H9 (cell line): ENCODE data around the gene SACM1L. TPM values are rescaled to one million over a fixed set of nuclear protein-coding genes. Genes with fewer than 3 reads are reported as not detected.

ENCODE experiments used
- DNase-seq: peaks from one replicate; pipeline ENCODE4 v3.0.0-alpha.2; 2017
- H2AFZ ChIP-seq: one replicate; pipeline ENCODE4 v1.6.1; 2013; ENCODE audit warnings: mild to moderate bottlenecking, low read length, control low read depth, moderate library complexity
- H2AK5ac ChIP-seq: 2 replicates; pipeline ENCODE4 v1.6.1; 2013; ENCODE audit warnings: low read length, control low read depth, mixed read lengths; ENCODE audit not compliant: insufficient read length
- H2BK120ac ChIP-seq: one replicate; pipeline ENCODE4 v1.6.1; 2013; ENCODE audit warnings: low read depth, mild to moderate bottlenecking, low read length, control low read depth, inconsistent platforms; ENCODE audit not compliant: poor library complexity, severe bottlenecking
- H2BK12ac ChIP-seq: 2 replicates; pipeline ENCODE4 v1.6.1; 2013; ENCODE audit warnings: low read length, control low read depth, mixed read lengths, low read depth; ENCODE audit not compliant: insufficient read length
- H2BK15ac ChIP-seq: 2 replicates; pipeline ENCODE4 v1.6.1; 2013; ENCODE audit warnings: low read depth, low read length, control low read depth
- H2BK20ac ChIP-seq: one replicate; pipeline ENCODE4 v1.6.1; 2013; ENCODE audit warnings: low read depth, mild to moderate bottlenecking, low read length, control low read depth, inconsistent platforms; ENCODE audit not compliant: poor library complexity, severe bottlenecking
- H2BK5ac ChIP-seq: 2 replicates; pipeline ENCODE4 v1.6.1; 2013; ENCODE audit warnings: low read length, control low read depth, mixed read lengths; ENCODE audit not compliant: insufficient read length
- H3K14ac ChIP-seq: 2 replicates; pipeline ENCODE4 v1.6.1; 2013; ENCODE audit warnings: low read length, control low read depth; ENCODE audit not compliant: insufficient read depth
- H3K18ac ChIP-seq: 2 replicates; pipeline ENCODE4 v1.6.1; 2013; ENCODE audit warnings: low read depth, mild to moderate bottlenecking, mixed read lengths, low read length, control low read depth; ENCODE audit not compliant: insufficient read length
- H3K23ac ChIP-seq: 2 replicates; pipeline ENCODE4 v1.6.1; 2013; ENCODE audit warnings: low read length, control low read depth, mixed read lengths, low read depth; ENCODE audit not compliant: insufficient read length
- H3K23me2 ChIP-seq: 2 replicates; pipeline ENCODE4 v1.6.1; 2013; ENCODE audit warnings: low read depth, mild to moderate bottlenecking, mixed read lengths, low read length, control low read depth; ENCODE audit not compliant: insufficient read length, poor library complexity, severe bottlenecking
- H3K27ac ChIP-seq: 2 replicates; pipeline ENCODE4 v1.5.1; 2013; ENCODE audit warnings: low read length, control low read depth, mixed read lengths, low read depth; ENCODE audit not compliant: insufficient read length
- H3K27me3 ChIP-seq: 2 replicates; pipeline ENCODE4 v1.6.1; 2013; ENCODE audit warnings: low read length, control low read depth, inconsistent platforms; ENCODE audit not compliant: insufficient read depth
- H3K4ac ChIP-seq: 2 replicates; pipeline ENCODE4 v1.6.1; 2013; ENCODE audit warnings: low read depth, mild to moderate bottlenecking, control low read depth, inconsistent platforms, low read length, moderate library complexity
- H3K4me1 ChIP-seq: 2 replicates; pipeline ENCODE4 v1.6.1; 2013; ENCODE audit warnings: low read length, control low read depth, inconsistent platforms; ENCODE audit not compliant: insufficient read depth
- H3K4me2 ChIP-seq: 2 replicates; pipeline ENCODE4 v1.6.1; 2013; ENCODE audit warnings: low read length, control low read depth, mixed read lengths; ENCODE audit not compliant: insufficient read length, insufficient read depth
- H3K56ac ChIP-seq: 2 replicates; pipeline ENCODE4 v1.6.1; 2013; ENCODE audit warnings: low read depth, mild to moderate bottlenecking, mixed read lengths, low read length, control low read depth; ENCODE audit not compliant: insufficient read length
- H3K79me1 ChIP-seq: 2 replicates; pipeline ENCODE4 v1.6.1; 2013; ENCODE audit warnings: low read depth, mild to moderate bottlenecking, moderate library complexity, low read length, control low read depth, inconsistent platforms; ENCODE audit not compliant: insufficient read depth, poor library complexity, severe bottlenecking
- H3K79me2 ChIP-seq: 2 replicates; pipeline ENCODE4 v1.6.1; 2013; ENCODE audit warnings: low read length, control low read depth, inconsistent platforms; ENCODE audit not compliant: insufficient read depth
- H3K9ac ChIP-seq: 2 replicates; pipeline ENCODE4 v1.6.1; 2013; ENCODE audit warnings: low read length, control low read depth, mixed read lengths; ENCODE audit not compliant: insufficient read length; ENCODE audit errors: extremely low read depth
- H3K9me3 ChIP-seq: one replicate; pipeline ENCODE4 v1.6.1; 2013; ENCODE audit warnings: low read depth, low read length, inconsistent platforms; ENCODE audit not compliant: control insufficient read depth
- H3T11ph ChIP-seq: one replicate; pipeline ENCODE4 v1.6.1; 2013; ENCODE audit warnings: mild to moderate bottlenecking, low read length, control low read depth, inconsistent platforms
- H4K20me1 ChIP-seq: one replicate; pipeline ENCODE4 v1.6.1; 2013; ENCODE audit not compliant: control insufficient read depth, insufficient read length, insufficient read depth
- H4K5ac ChIP-seq: 2 replicates; pipeline ENCODE4 v1.6.1; 2013; ENCODE audit warnings: low read depth, mild to moderate bottlenecking, mixed read lengths, low read length, control low read depth; ENCODE audit not compliant: insufficient read length
- H4K8ac ChIP-seq: replicated peaks from 2 replicates; pipeline ENCODE4 v1.6.1; 2013; ENCODE audit warnings: low read length, control low read depth, mixed read lengths, low read depth; ENCODE audit not compliant: insufficient read length
- H4K91ac ChIP-seq: 2 replicates; pipeline ENCODE4 v1.6.1; 2013; ENCODE audit warnings: low read depth, mild to moderate bottlenecking, moderate library complexity, mixed read lengths, low read length, control low read depth; ENCODE audit not compliant: insufficient read length
- H3K27ac Mint-ChIP-seq, 3 experiments: 2 replicates in 2 of 3; 3 replicates in 1 of 3; pipeline ENCODE4 v1.8.0; 2020 to 2021; ENCODE audit warnings: mixed read lengths in 3 of 3, mild to moderate bottlenecking in 1 of 3, moderate library complexity in 1 of 3
- H3K27me3 Mint-ChIP-seq: 2 replicates; pipeline ENCODE4 v1.8.0; 2021; ENCODE audit warnings: low read depth, mild to moderate bottlenecking, moderate library complexity, mixed read lengths
- H3K36me3 Mint-ChIP-seq, 3 experiments: 2 replicates in 2 of 3; 3 replicates in 1 of 3; pipeline ENCODE4 v1.8.0; 2020 to 2021; ENCODE audit warnings: low read depth in 3 of 3, mixed read lengths in 3 of 3; ENCODE audit not compliant: insufficient read depth in 1 of 3
- H3K4me1 Mint-ChIP-seq, 2 experiments: 2 replicates each; pipeline ENCODE4 v1.8.0; 2020; ENCODE audit warnings: mixed read lengths in 2 of 2
- H3K4me3 Mint-ChIP-seq, 2 experiments: 2 replicates in 1 of 2; 3 replicates in 1 of 2; pipeline ENCODE4 v1.8.0; 2020 to 2021; ENCODE audit warnings: mild to moderate bottlenecking in 2 of 2, mixed read lengths in 2 of 2, moderate library complexity in 1 of 2
- H3K9me3 Mint-ChIP-seq, 2 experiments: 2 replicates in 1 of 2; 3 replicates in 1 of 2; pipeline ENCODE4 v1.8.0; 2020; ENCODE audit warnings: mild to moderate bottlenecking in 2 of 2, mixed read lengths in 2 of 2, moderate library complexity in 1 of 2
- CTCF ChIP-seq: fragments of 200-600 bp; sonication (generic); conservative IDR thresholded peaks from 3 replicates; pipeline ENCODE4 v1.8.0; 2021; ENCODE audit warnings: antibody characterized with exemption, mild to moderate bottlenecking
- WGBS: extraction: QIAGEN DNeasy Blood & Tissue Kit; methylation state at CpG from one replicate; pipeline ENCODE4 v1.1.7; 2013; ENCODE audit warnings: missing lambda C conversion rate, low lambda C conversion rate, mixed read lengths; ENCODE audit not compliant: insufficient read length; ENCODE audit errors: extremely low coverage; 5-methylcytosine and 5-hydroxymethylcytosine counted together
- total RNA-seq: library from RNA; stranded (reverse); gene quantifications from 2 replicates; pipeline ENCODE4 v1.2.1, GENCODE V29; 2021

The SACM1L gene
- total RNA-seq, 1 experiment from 2014 or later, result 52.8 TPM

GRCh38 chr3:45781271-45781670 lies 92.1 kb downstream of the SACM1L start:
- no peak overlapping the region for H4K91ac ChIP-seq
- no CpG with 5 or more reads among the region's 5 CpGs for WGBS
- no peak for DNase-seq

More at GRCh38 chr3:45781271-45781670, 92.1 kb downstream of the SACM1L start:
- Histone ChIP-seq H2BK15ac (no peak overlapping the region), H4K5ac (no peak overlapping the region), H2BK12ac (no peak overlapping the region), H2AFZ (no peak overlapping the region), H3K23me2 (no peaks in the 10 kb centered on the region), H4K20me1 (no peaks in the 10 kb centered on the region), H3K56ac (no peak overlapping the region), H2AK5ac (no peak overlapping the region), H3K14ac (no peak overlapping the region), H3K79me2 (no peaks in the 10 kb centered on the region), H3K4me2 (no peak overlapping the region), H3K9me3 (no peaks in the 10 kb centered on the region), H3K27me3 (0 out of 2 replicates have a peak, but pooled peaks cover 2% of the 10 kb centered on the region), H3K4me1 (no peaks in the 10 kb centered on the region), H2BK5ac (no peak overlapping the region), H3K18ac (no peak overlapping the region), H4K8ac (no peak overlapping the region), H3K79me1 (no peaks in the 10 kb centered on the region), H3K23ac (no peak overlapping the region), H2BK120ac (no peak overlapping the region), H3K9ac (no peak overlapping the region), H3K27ac (no peak overlapping the region), H3T11ph (no peak overlapping the region), H2BK20ac (no peak overlapping the region), H3K4ac (no peak overlapping the region)
- no peak for TF ChIP-seq CTCF
- no peak overlapping the region for H3K4me3 Mint-ChIP-seq
- H3K9me3 Mint-ChIP-seq, result peaks cover 2 to 6% of the 10 kb centered on the region in 2 experiments; a peak in 1 of 5 replicates
- H3K27me3 Mint-ChIP-seq, result peaks cover 5% of the 10 kb centered on the region
- peaks cover 6 to 12% of the 10 kb centered on the region in 2 experiments; a peak in 3 of 4 replicates for H3K4me1 Mint-ChIP-seq
- H3K27ac Mint-ChIP-seq, result no peak overlapping the region
- no peaks in the 10 kb centered on the region for H3K36me3 Mint-ChIP-seq
